Kidney epithelial cell (primary cell): ENCODE data around the gene DAP3. TPM values are rescaled to one million over a fixed set of nuclear protein-coding genes. Genes with fewer than 3 reads are reported as not detected.

ENCODE experiments used
- DNase-seq: peaks from one replicate; pipeline ENCODE4 v3.0.0-alpha.2; 2010; ENCODE audit warnings: low read depth
- H3K27me3 ChIP-seq: 2 replicates; pipeline ENCODE4 v1.6.0; 2011; ENCODE audit warnings: low read length; ENCODE audit not compliant: control insufficient read depth, insufficient read depth
- H3K36me3 ChIP-seq: 2 replicates; pipeline ENCODE4 v1.5.1; 2011; ENCODE audit warnings: low read length; ENCODE audit not compliant: control insufficient read depth, insufficient read depth
- H3K4me3 ChIP-seq: 2 replicates; pipeline ENCODE4 v1.5.1; 2011; ENCODE audit warnings: low read depth, mild to moderate bottlenecking, control low read depth, low read length
- CTCF ChIP-seq: IDR thresholded peaks from 2 replicates; pipeline ENCODE4 v1.5.1; 2011; ENCODE audit warnings: mild to moderate bottlenecking, moderate library complexity, low read length, control low read depth, inconsistent platforms; ENCODE audit not compliant: insufficient read depth, poor library complexity, severe bottlenecking
- total RNA-seq: library from RNA; depleted of rRNA; stranded (reverse); fragments of >200 nt; gene quantifications from 2 replicates; pipeline ENCODE4 v1.2.3, GENCODE V29; 2015

Gene DAP3
- total RNA-seq, 1 donor from 2014 or later, result 134 TPM

GRCh38 chr1:155773221-155773620, 84.3 kb downstream of the DAP3 start:
- no peaks in the 10 kb centered on the region for H3K36me3 ChIP-seq
- no peak for DNase-seq
- no peak for TF ChIP-seq CTCF

GRCh38 chr1:155776414-155776813, 87.5 kb downstream of the DAP3 start:
- H3K36me3 ChIP-seq, result no peaks in the 10 kb centered on the region
- no peak for DNase-seq

More at GRCh38 chr1:155773221-155773620, 84.3 kb downstream of the DAP3 start:
- Histone ChIP-seq H3K27me3 (no peaks in the 10 kb centered on the region), H3K4me3 (no peak overlapping the region)

GRCh38 chr1:155777582-155777981, 88.7 kb downstream of the DAP3 start:
- Histone ChIP-seq H3K36me3 (no peaks in the 10 kb centered on the region), H3K27me3 (no peaks in the 10 kb centered on the region), H3K4me3 (no peak overlapping the region)
- DNase-seq, result no peak
- TF ChIP-seq CTCF, result no peak

More at GRCh38 chr1:155776414-155776813, 87.5 kb downstream of the DAP3 start:
- no peaks in the 10 kb centered on the region for H3K27me3 ChIP-seq
- no peak for TF ChIP-seq CTCF
- H3K4me3 ChIP-seq, result no peak overlapping the region

Other genes with a start within 250 kb of the DAP3 start
- gene ASH1L, start 126.3 kb upstream of the DAP3 start, total RNA-seq, result 19.5 and 25.3 TPM in 2 replicates
- gene MSTO1, start 78.9 kb upstream of the DAP3 start, total RNA-seq, result 12.3 and 21.0 TPM in 2 replicates
- 21.4 and 32.7 TPM in 2 replicates for gene YY1AP1, start 317 bp upstream of the DAP3 start, total RNA-seq
- gene GON4L, start 168.1 kb downstream of the DAP3 start, total RNA-seq, result 25.3 and 27.7 TPM in 2 replicates
- 23.4 and 28.1 TPM in 2 replicates for gene SYT11, start 170.5 kb downstream of the DAP3 start, total RNA-seq
- gene RIT1, start 222.3 kb downstream of the DAP3 start, total RNA-seq, result 34.8 and 38.8 TPM in 2 replicates
- gene KHDC4, start 245.3 kb downstream of the DAP3 start, total RNA-seq, result 31.5 and 32.2 TPM in 2 replicates